Ovary (tissue), 3 donors: ENCODE data around the gene PLEKHA6.

ENCODE experiments used
- EP300 ChIP-seq: sonication (generic); formaldehyde crosslinking; IDR thresholded peaks from one replicate; pipeline ENCODE4 v1.6.1; 2017; ENCODE audit warnings: antibody characterized with exemption
- TF ChIP-seq, protein P1 (sequence below), 3 donors: fragments of 450-650 bp in 2 of 3; fragments of 200-600 bp in 1 of 3; IDR thresholded peaks; one replicate each; pipeline versions ENCODE4 v1.5.1 to v1.8.0; 2016 to 2022; ENCODE audit warnings: antibody characterized with exemption in 3 of 3, mild to moderate bottlenecking in 1 of 3
- donor health status: DM: no; HTN: no; CAD: no.

DNA sequence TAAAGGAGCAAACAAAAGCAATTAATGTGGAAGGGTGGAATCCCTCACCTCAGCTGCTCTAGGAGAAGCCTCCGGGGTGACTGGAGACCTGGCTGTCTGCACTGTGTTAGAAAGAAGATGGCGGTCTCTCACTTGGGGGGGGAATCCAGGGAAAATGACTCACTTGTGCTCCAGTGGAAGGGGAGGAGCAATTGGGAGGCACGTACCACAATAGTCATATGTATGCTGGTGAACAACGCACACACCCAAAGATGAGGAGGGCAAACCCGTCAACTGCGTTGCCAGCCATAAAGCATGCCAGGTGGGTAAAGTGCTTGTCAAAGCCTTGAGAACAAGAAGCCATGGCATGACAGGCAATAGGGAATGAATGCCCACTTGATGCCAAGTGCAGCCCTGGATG is 22.1 kb downstream of the PLEKHA6 start:
- TF ChIP-seq, protein P1, sequence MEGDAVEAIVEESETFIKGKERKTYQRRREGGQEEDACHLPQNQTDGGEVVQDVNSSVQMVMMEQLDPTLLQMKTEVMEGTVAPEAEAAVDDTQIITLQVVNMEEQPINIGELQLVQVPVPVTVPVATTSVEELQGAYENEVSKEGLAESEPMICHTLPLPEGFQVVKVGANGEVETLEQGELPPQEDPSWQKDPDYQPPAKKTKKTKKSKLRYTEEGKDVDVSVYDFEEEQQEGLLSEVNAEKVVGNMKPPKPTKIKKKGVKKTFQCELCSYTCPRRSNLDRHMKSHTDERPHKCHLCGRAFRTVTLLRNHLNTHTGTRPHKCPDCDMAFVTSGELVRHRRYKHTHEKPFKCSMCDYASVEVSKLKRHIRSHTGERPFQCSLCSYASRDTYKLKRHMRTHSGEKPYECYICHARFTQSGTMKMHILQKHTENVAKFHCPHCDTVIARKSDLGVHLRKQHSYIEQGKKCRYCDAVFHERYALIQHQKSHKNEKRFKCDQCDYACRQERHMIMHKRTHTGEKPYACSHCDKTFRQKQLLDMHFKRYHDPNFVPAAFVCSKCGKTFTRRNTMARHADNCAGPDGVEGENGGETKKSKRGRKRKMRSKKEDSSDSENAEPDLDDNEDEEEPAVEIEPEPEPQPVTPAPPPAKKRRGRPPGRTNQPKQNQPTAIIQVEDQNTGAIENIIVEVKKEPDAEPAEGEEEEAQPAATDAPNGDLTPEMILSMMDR (IDR thresholded peaks at IDR 0.05) = no peak
- no peak for TF ChIP-seq EP300
